Loucy (cell line): ENCODE measurements around the gene RAD51C.
"Not testable (repeated sequence)": the region's sequence is repeated elsewhere in the genome, so short reads cannot be mapped to it uniquely, and the experiment has no call there.

ENCODE experiments used
- H2AFZ ChIP-seq: fragments of 200-600 bp; sonication (generic); 2 replicates; pipeline ENCODE4 v1.6.0; 2016; ENCODE audit warnings: antibody characterized with exemption, mild to moderate bottlenecking, low read length, moderate library complexity
- H3F3A ChIP-seq: fragments of 200-600 bp; 2 replicates; pipeline ENCODE4 v1.6.0; 2016; ENCODE audit warnings: antibody characterized with exemption, low read depth, mild to moderate bottlenecking
- H3K27me3 ChIP-seq: fragments of 200-600 bp; sonication (generic); 2 replicates; pipeline ENCODE4 v1.6.1; 2014; ENCODE audit warnings: low read length, mild to moderate bottlenecking; ENCODE audit not compliant: insufficient read depth, poor library complexity, severe bottlenecking
- H3K36me3 ChIP-seq: fragments of 200-600 bp; sonication (generic); 2 replicates; pipeline ENCODE4 v1.6.1; 2016; ENCODE audit warnings: low read length; ENCODE audit not compliant: insufficient read depth
- H3K4me1 ChIP-seq: fragments of 200-600 bp; sonication (generic); 2 replicates; pipeline ENCODE4 v1.5.1; 2014; ENCODE audit warnings: low read length, mild to moderate bottlenecking; ENCODE audit not compliant: insufficient read depth, poor library complexity, severe bottlenecking
- H3K4me2 ChIP-seq: fragments of 200-600 bp; sonication (generic); 2 replicates; pipeline ENCODE4 v1.6.0; 2014; ENCODE audit warnings: antibody characterized with exemption, low read length, low read depth, mild to moderate bottlenecking; ENCODE audit not compliant: poor library complexity, severe bottlenecking
- H3K4me3 ChIP-seq: fragments of 200-600 bp; sonication (generic); 2 replicates; pipeline ENCODE4 v1.5.1; 2014; ENCODE audit warnings: low read length, mild to moderate bottlenecking, mixed read lengths; ENCODE audit not compliant: poor library complexity, severe bottlenecking
- H3K79me2 ChIP-seq: fragments of 200-600 bp; sonication (generic); 2 replicates; pipeline ENCODE4 v1.6.1; 2014; ENCODE audit warnings: low read length; ENCODE audit not compliant: insufficient read depth
- H3K9ac ChIP-seq: fragments of 200-600 bp; sonication (generic); 2 replicates; pipeline ENCODE4 v1.6.0; 2014; ENCODE audit warnings: mild to moderate bottlenecking, low read depth, low read length, moderate library complexity; ENCODE audit not compliant: poor library complexity, severe bottlenecking
- H3K9me2 ChIP-seq: fragments of 200-600 bp; sonication (generic); replicated peaks from 2 replicates; pipeline ENCODE4 v1.6.1; 2016; ENCODE audit warnings: low read depth, low read length, mixed read lengths
- H3K9me3 ChIP-seq: fragments of 200-600 bp; sonication (generic); 2 replicates; pipeline ENCODE4 v1.6.1; 2014; ENCODE audit warnings: mild to moderate bottlenecking, antibody characterized with exemption, low read length, low read depth; ENCODE audit not compliant: insufficient read depth
- H4K20me1 ChIP-seq: fragments of 200-600 bp; sonication (generic); 2 replicates; pipeline ENCODE4 v1.6.0; 2014; ENCODE audit warnings: antibody characterized with exemption, low read length, mild to moderate bottlenecking; ENCODE audit not compliant: insufficient read depth, poor library complexity, severe bottlenecking
- CTCF ChIP-seq: fragments of 200-600 bp; sonication (generic); conservative IDR thresholded peaks from 2 replicates; pipeline ENCODE4 v1.5.1; 2014; ENCODE audit warnings: mild to moderate bottlenecking, antibody characterized with exemption, low read length
- EZH2phosphoT487 ChIP-seq: fragments of 200-600 bp; IDR thresholded peaks from 2 replicates; pipeline ENCODE4 v1.6.1; 2018; ENCODE audit warnings: antibody characterized with exemption, mild to moderate bottlenecking, moderate library complexity, borderline replicate concordance

Gene RAD51C

DNA sequence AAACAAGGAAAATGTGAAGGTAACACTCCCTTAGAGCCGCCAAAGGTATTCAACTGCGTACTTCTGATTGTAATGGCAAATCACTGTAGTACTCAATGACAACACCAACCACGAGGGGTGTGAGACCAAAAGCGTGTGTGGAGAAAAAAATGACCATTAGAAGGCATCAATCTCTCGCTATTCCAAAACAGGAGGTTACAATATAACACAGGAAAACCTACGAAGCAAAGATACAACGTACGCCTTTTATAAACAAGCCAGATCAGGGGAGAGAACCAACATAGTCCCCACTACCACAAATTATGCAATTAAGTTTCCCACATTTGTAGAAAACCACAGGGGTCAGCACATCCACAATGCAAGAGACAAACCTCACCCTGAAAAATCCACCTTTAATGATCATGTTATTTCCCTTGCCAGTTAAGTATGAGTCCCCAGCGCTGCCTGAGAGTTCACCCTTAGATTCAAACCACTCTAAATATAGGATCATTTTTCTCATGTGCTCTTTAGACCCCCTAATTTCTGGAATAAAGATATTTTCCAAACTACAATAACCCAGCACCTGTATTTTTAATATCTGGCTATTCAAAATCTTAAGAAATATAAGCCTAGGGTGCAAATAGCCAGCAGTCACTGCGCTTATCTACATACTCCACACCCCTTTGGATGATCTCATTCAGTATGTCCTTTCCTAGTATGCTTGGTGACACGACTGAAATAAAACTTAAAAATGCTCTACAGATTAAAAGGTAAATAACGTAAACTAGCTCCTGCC lies 13.0 kb upstream of the RAD51C start:
- no peak overlapping the region for H3K4me3 ChIP-seq
- no peak overlapping the region for H3K9ac ChIP-seq

DNA sequence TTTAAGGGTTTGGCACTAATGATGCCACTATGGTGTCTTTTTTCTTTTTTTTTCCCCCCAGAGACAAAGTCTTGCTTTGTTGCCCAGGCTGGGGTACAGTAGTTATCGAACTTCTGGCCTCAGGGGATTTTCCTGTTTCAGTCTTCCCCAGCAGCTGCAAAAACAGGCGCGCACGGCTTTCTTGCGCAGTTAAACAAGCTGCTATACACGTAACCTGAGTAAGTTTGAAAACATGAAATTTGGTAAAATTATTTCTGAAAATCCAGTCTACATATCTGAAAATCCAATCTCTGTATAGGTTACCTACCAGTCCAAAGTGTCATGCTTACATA lies 12.4 kb upstream of the RAD51C start:
- H3K9ac ChIP-seq: no peak overlapping the region

More for the DNA sequence above, 13.0 kb upstream of the RAD51C start:
- Histone ChIP-seq H3K27me3 (peaks cover 4% of the 10 kb centered on the region), H3K4me2 (peak overlapping the region; percentile 45), H3K36me3 (no peaks in the 10 kb centered on the region), H2AFZ (no peak overlapping the region), H4K20me1 (no peaks in the 10 kb centered on the region), H3K79me2 (no peaks in the 10 kb centered on the region), H3K4me1 (peaks cover 3% of the 10 kb centered on the region), H3F3A (no peaks in the 10 kb centered on the region), H3K9me2 (no peaks in the 10 kb centered on the region), H3K9me3 (no peaks in the 10 kb centered on the region)
- TF ChIP-seq EZH2phosphoT487 (no peak), CTCF (no peak)

GRCh38 chr17:58684003-58684402 lies 8.4 kb upstream of the RAD51C start:
- no peak overlapping the region for H3K4me2 ChIP-seq
- no peak overlapping the region for H2AFZ ChIP-seq
- H3K79me2 ChIP-seq: no peaks in the 10 kb centered on the region
- no peak overlapping the region for H3K9ac ChIP-seq
- no peaks in the 10 kb centered on the region for H3K36me3 ChIP-seq
- H3K9me3 ChIP-seq: no peaks in the 10 kb centered on the region
- TF ChIP-seq CTCF (no peak), EZH2phosphoT487 (no peak)
- H3K4me3 ChIP-seq: no peak overlapping the region
- H3K9me2 ChIP-seq: no peaks in the 10 kb centered on the region
- H3F3A ChIP-seq: no peaks in the 10 kb centered on the region
- H3K27me3 ChIP-seq: peaks cover 9% of the 10 kb centered on the region
- peaks cover 3% of the 10 kb centered on the region for H3K4me1 ChIP-seq
- no peaks in the 10 kb centered on the region for H4K20me1 ChIP-seq

More for the DNA sequence above, 12.4 kb upstream of the RAD51C start:
- H3K9me2 ChIP-seq: no peaks in the 10 kb centered on the region
- no peak overlapping the region for H3K4me2 ChIP-seq
- no peaks in the 10 kb centered on the region for H3K36me3 ChIP-seq
- TF ChIP-seq EZH2phosphoT487: no peak
- no peak for TF ChIP-seq CTCF
- H3K79me2 ChIP-seq: no peaks in the 10 kb centered on the region
- no peaks in the 10 kb centered on the region for H3K9me3 ChIP-seq
- peaks cover 3% of the 10 kb centered on the region for H3K4me1 ChIP-seq
- H3K27me3 ChIP-seq: peaks cover 4% of the 10 kb centered on the region
- no peaks in the 10 kb centered on the region for H3F3A ChIP-seq
- H2AFZ ChIP-seq: no peak overlapping the region
- H4K20me1 ChIP-seq: no peaks in the 10 kb centered on the region
- H3K4me3 ChIP-seq: no peak overlapping the region

DNA sequence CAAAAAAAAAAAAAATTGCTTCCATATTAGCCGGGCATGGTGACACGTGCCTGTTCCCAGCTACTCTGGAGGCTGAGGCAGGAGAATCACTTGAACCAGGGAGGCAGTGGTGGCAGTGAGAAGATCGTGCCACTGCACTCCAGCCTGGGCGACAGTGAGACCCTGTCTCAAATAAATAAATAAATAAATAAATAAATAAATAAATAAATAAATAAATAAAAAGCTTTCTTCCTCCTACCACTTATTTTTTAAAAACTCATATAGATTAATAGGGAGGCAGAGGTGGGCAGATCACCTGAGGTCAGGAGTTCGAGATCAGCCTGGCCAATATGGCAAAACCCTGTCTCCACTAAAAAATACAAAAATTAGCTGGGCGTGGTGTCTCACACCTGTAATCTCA lies 7.9 kb upstream of the RAD51C start:
- not testable (repeated sequence) for H3K79me2 ChIP-seq, H3K9ac ChIP-seq, H3K36me3 ChIP-seq, H3K4me3 ChIP-seq, H4K20me1 ChIP-seq, H3K4me1 ChIP-seq, H3F3A ChIP-seq, H3K4me2 ChIP-seq, H3K9me2 ChIP-seq, H3K27me3 ChIP-seq, H3K9me3 ChIP-seq, H2AFZ ChIP-seq
